NCI-H1436 (cell line): ENCODE results near the gene LOXL3.

ENCODE experiments used
- DNase-seq: peaks from one replicate; lab custom pipeline; 2025; lab: John Stamatoyannopoulos, UW

LOXL3 gene

DNA sequence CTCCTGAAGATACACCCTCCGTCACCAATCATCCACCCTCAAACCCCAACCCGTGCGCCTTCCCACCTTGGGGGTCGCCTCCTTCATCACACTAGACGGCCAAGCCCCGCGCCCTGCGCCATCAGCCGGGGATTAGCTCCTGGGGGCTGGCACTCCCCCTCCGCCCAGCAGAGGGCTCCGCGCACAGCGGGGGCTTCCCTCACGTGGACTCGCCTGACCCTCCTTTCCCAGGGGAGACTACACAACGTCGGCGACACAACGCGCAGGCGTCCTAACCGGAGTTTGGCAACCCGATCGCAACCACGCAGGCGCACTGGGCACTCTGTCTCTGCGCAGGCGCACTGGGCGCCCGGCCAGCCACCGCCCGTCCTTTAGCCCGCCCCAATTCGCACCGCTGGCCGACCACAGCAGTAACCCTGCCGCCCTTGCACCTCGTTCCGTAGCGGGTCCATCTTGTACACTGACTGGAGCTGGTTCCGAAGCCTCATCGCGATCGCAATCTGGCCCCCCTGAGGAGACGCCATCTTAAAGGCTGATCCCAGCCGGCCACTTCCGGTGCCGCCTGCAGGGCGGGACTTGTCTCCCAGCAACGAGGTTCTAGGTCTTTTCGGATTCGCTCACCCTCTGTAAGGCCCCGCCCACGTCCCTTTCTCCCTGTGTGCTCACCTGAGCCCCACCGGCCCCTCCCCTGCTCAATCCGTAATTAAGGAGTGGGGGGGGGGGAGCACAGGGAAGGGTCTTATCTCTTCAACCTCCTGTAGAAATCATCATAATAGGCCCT is 46.4 kb downstream of the LOXL3 start, which contains the start of gene PCGF1:
PCGF1 (minus strand) TSS at position 551 of the 781 bp plus-strand sequence; CDS start at position 524, 27 bp downstream.
- peak; percentile 99 for DNase-seq

DNA sequence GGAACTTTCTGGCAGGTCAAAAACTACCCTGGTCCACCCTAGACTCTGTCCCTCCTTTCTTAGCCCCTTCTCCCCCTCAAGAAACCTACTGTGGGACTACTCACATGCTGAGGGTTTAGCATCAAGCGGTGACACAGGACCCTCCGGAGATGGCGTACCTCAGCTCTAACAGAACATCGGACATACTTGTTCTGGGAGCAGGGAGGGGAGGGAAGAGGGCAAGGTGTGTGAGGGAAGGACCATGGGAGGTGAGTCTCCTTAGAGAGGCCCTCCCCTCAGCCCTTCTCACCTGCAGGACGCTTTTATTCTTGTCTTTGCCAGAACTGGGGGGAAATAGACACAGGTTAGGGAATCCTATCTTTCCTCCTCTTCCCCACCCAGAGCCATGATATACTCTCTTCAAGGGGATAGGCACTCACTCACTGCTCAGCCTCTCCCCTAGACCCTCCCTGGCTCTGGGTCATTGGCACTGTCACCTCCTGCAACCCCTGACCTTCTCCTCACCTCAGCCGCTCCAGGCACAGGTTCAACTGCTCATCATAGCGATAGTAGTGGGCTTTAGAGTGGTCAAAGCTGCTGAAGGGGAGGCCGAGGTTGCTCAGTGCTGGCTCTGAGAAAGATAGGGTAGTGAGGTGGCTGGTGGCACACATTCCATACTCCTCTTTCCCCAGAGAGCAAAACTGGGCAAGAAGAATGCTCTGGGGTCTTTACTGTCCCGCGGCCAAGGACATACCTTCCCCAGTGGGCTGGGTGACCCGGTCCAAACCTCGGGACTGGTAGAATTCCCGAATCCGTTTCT is 48.1 kb downstream of the LOXL3 start:
- no peak for DNase-seq

DNA sequence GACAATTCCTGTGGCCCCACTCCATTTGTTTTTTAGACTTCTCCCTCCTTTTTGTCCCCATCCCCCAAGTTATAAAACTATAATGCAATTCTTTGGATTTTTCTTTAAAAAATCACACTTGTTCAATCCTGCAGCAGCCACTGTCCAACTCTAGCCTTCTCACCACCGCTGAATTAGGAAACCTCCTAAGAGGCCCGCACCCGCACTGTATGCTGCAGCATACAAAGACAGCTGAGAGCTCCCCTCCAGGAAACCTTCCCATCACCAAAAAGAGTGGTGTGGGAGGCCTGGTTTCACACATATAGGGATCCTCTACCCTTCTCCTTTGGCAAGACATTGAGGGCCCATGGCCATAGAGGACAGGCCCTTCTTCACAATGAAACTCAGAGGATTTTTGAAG is 49.2 kb downstream of the LOXL3 start:
- no peak for DNase-seq

DNA sequence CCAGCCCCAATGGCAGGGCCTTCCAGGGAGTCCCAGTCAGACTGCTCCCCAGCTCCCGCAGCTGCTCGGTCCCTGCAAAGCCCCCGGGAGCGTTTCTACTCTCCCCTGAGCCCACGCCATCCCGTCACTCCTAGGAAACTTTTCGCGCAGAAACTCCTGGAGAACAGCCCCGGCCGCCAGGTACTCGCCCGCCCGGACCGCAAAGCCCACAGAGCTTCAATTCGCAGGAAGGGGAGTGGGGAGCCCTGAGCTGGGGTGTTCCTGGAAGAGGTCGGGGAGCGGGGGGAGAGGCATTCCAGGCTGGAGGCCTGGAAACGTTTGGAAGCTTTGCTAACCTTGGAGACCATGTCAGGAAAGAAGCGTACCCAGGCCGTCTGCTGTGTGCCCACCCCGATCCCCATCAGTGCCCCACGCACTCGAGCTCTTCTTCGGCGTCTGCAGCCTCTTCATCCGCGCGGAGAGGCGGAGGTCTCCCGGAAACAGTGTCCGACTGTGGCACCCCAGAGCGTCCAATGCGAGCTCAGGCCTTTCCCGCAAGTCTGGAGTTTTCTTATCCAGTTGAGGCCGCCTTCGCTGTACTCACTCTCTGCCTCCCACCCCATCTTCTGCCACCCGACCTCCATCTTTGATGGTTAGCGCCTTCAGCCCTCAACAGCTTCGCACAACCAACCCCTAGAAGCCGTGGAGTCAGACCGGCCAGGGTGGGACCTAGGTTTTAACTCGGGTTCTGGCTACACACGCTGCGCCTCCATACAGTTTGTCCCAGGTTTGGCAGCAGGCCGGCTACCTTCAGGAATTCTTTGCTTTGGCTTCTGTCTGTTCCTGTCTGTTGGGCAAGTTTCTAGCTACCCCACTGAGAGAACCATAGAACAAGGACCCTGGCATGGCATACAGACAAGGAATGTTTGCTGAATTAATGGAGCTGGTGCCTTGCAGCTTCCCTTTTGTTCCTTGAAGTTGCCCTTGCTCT is 50.0 kb downstream of the LOXL3 start:
- no peak for DNase-seq

DNA sequence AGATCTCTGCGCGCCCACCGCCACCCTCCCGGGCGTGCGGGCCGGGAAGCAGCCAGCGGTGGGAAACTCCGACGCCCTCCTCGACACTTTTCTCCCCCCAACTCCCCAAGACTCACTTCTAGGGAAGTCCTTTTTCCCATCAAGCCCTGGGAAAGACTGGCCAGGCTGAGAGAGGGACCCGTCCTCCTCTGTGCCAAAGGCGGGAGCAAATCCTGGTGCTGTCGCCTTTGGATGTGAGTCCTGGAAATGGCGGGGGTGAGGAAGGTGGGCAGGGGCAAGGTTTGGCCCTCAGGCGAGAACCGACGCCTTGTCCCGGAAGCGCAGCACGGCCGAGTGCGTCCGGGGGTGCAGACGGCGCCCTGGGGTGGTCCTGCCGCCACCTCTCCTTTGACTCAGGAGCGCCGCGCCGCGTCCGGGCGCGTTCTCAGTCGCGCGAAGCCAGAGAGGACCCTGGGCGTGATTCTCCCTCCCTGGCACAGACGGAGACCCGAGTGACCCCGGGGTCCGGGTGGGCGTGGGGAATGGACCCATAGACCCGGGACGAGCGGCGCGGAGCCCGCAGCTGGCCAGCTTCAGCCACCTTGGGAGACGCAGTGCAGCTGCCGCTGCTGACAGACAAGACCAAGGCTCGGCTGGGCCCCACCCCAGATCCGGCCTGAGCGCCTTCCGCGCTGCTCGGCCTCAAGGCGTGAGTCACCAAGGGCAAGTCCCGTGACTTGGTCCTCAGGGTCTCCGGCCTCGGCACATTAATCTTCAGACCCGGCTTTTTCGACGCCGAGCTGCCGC is 50.8 kb downstream of the LOXL3 start:
- no peak for DNase-seq

DNA sequence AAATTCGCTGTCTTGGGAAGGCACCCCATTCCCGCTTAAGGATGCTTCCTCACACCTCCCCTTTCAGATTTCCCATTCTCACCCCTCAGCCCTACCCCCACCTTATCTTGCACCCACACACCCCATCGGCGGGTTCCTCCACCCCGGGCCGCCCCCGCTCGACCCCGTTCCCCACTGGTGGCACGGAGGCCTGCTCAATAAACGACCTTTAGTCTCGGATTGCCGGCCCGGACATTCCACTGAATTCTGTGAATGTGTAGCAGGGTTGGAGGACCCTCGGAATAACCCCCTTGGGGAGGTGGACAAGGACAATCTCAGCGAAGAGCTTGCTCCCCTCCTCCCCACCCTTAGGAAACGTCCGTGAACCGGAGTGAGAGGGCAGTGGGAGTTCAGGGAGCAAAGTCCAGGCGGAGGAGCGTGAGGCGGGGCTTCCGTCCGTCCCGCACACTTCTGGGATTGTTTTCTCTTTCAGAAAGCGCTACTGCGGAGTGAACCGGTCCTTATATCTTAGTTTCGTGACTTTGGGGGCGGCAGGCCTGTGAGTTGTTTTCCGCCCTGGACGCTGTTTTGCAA is 51.5 kb downstream of the LOXL3 start:
- DNase-seq = no peak

DNA sequence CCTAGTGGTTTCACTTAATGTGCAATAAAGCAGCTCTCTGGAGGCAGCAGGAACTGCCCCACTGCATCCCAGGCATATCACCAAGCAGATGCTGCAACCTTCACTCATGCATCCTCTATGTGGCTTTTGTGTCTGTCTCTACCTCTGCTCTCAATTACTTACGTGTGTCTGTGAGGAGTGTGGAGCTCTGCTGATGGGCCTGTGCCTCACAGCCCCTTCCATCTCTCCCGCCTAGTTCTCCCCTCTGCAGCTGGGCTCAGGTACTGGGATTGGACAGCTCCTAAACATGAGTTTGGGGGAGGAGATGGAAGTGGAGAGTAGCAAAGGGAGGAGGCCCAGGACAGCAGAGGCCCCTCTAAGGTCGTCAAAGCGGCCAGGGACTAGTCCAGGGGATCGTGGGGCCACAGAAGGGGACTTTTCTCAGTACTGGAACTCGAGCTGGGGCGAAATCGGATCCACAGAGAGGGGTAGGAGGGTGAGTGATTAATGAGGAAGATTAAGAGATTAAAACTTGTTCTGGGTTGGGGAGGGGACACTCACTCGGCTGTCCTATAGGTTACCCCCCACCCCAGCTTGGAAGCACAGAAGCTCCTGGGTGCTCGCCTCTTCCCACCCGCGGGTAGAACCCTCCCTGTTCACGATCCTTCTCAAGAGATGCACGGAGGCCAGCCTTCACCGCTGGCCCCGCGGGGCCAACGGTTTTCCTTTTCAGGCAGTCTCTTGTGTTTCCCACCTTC is 52.2 kb downstream of the LOXL3 start:
- no peak for DNase-seq

DNA sequence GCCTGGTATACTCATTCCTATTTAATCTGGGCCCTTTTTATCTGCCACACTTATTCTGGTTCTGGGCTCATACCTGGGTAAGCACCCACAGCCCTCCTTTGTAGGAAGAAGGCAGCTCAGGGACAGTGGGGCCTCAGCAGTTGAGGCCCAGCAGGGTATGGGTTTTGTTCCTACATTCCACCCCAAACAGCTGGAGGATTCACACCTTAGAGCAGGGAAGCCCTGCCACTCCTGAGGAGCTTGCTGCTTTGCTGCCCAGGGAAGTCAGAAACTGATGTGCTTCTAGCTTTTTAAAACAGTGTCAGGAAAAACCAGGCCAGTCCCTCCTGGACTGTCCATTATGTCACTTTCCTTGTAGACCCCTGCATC is 53.2 kb downstream of the LOXL3 start:
- DNase-seq = no peak

DNA sequence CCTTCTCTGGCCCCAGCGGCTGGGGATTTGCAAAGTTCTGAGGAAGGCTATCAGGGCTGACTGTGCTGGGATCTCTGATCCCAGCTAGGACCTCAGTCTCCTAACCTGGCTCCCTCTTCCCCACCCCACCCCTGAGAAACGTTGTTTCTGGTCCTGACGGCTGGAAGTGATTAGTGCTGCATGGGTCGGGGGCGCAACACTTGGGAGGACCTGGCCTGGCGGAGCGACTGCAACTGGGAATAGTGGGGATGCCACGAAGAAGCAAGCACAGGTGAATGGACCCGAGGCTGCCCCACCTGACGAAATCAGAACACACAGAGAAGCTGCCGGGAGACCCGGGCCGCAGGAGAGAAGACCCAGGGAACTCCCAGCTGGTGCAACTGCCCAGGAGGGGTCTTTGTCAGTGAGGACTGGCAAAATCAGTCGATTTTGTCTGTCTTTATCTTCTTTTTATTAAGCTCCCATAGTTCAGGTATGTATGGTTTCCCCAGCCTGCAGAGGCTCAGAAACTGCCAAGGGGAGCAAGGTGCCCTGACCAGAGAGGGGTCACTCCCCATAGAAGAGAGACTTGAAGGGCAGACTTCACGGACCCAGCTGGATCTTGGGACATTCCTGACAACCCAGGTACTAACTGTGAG is 53.7 kb downstream of the LOXL3 start:
- no peak for DNase-seq

DNA sequence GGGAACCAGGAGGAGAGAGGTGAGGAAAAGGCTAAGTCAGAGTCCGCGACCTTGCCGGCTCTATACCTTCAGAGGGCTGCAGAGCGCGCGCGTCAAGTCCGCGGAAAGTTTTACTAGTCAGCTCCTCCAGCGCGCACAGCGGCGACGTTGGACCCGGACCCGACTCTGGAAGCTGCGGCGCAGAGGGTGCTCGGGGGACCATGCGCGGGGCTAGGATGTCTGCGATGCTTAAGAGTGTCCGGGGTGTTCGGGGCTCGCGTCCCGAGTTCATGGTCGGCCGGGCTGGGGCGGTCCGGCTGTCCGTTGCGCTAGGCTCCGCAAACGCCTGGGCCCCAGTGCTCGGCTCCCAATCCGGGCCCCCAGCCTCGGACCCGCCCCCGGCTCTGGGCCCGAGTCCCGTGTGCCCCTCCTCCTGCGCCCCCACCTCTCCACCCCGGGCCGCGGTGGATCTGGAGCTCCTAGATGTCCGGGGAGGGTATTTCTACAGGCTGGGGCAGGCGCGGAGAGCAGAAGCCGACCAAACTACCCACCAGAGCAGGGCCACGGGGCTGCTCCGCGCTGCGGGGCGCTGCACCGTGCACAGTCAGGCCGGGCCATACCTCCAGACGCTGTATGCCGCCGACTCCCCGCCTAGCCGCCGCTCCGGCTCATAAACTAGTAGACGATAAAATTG is 54.3 kb downstream of the LOXL3 start, which contains the start of gene LBX2:
LBX2 (minus strand) TSS at position 337 of the 673 bp plus-strand sequence; CDS start at position 271, 66 bp downstream.
- DNase-seq = no peak

DNA sequence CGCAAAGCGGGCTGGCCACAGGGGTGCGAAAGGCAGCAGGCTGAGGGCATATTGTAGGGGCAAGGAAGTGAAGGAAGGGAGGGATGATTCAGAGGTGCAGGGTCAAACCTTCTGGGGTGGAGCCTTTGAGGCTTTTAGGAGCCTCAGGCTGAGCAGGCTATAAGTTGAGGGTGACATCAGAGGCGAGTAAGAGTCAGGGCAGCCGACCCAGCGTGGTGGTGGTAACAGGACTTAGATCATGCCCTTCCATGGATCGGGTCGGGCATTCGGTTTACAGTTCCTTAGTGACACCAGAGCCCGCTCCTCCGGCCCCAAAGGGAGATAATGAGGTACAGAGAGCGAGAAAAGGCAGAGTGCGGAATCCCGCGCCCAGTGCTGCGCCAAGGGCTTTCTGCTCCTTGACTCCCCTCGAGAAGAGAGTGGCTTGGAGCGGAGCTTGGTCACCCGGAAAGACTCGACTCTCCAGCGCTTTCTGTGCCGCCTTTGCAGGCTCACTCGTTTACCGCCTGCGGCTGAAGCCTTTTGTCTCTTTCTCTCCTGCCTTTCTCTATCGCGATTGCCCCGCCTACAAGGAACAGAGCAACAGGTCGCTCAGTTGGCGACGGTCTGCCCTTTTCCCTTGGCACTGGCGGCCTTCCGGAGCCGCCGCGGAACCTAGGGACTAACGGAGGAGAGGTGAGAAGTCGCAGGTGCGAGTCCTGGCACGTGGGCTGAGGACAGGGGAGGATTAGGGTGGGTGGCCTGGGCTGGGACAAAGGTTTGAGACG is 55.1 kb downstream of the LOXL3 start:
- no peak for DNase-seq

DNA sequence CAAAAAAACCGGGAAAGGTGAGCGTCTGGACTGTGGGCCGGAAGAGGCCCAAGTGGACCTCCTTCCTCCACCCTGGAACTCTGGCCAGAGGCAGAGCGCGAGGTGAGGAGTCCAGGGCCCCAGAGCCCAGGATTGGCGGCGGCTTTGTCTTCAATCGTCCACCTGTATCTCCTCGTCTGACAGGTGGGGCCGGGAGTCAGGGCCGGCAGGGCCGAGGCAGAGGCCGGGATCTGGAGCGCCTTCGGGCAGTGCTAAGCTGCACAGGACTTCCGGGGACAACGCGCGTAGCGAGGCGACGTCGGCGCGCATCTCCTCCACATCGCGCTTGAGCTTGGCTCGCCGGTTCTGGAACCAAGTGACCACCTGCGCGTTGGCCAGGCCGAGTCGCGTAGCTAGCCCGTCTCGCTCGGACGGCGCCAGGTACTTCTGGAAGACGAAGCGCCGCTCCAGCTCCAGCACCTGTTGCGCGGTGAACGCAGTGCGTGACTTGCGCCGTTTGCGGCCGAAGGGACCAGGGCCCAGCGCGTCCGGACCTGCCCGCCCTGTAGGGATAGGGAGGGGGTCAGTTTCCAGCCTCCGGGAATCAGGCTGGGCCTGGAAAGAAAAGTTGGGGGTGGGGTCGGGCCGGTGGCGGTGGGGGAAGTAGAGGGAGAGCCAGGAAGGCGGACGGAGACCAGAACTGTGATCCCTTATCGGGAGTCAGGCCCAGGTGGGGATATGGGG is 55.8 kb downstream of the LOXL3 start:
- no peak for DNase-seq

DNA sequence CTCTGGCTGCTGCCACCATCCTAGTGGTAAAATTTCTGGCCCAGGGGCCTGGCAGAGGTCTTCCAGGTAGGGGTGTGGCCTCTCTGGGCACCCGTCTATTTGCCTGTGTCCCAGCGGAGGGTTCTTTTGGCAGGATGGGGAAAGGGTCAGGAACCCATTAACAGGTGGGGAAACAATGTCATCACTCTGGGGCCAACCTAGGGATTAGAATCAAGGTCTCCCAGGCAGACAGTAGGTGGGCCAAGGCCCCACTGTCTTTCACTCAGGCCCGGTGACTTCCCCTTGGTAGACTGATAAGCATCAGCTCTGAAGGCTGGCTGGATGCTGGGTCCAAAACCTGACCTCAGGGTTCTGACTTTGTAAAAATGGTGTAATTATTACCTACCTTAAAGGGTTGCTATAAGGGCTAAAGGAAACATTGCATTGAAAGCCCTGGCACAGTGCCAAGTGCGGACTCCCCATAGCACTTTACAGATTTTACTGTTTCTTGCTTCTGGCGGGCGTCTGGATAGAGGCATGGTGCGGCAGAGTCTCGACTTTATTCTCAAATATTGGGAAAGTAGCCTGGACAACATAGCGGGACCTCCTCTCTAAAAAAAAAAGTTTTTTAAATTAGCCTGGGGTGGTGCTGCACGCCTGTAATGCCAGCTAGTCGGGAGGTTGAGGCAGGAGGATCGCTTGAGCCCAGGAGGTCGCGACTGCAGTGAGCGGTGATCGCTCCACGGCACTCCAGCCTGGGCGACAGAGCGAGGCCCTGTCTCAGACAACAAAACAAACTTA is 56.6 kb downstream of the LOXL3 start:
- DNase-seq = no peak

DNA sequence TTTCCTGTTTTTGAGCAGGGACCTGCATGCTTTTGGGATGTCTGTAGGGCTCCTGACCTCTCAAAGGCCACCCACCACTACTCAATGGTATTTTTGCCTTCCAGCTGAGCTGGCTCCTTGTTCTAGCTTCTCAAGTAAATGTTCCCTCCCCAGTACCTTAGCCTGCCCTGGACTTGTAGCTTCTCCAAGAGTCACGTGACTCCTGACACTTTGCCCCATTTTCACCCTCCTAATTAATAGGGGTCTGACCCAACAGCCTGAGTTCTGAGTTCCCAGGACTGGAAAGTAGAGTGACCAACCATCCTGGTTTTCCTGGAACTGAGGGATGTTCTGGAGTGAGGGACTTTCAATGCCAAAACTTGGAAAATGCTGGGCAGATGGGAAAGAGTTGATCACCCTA is 58.3 kb downstream of the LOXL3 start:
- DNase-seq = no peak

DNA sequence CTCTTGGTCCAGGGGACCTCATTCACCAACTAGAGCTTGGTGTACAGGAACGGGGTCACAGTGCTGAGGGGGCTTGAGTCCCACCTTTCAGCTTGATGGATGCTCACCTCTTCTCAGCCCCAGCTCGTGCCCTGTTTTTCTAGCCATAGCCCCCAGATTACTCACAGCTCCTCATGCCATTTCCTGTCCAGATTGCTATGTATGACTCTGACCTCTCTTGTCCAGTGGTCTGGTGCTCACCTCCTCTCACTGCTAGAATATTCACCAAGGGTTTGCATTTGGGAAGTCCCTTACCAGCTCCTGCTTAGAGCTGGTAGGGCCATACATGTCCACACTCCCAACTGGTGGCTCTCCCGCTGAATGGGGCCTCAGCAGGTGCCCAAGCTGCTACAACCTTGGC is 60.2 kb downstream of the LOXL3 start:
- no peak for DNase-seq

DNA sequence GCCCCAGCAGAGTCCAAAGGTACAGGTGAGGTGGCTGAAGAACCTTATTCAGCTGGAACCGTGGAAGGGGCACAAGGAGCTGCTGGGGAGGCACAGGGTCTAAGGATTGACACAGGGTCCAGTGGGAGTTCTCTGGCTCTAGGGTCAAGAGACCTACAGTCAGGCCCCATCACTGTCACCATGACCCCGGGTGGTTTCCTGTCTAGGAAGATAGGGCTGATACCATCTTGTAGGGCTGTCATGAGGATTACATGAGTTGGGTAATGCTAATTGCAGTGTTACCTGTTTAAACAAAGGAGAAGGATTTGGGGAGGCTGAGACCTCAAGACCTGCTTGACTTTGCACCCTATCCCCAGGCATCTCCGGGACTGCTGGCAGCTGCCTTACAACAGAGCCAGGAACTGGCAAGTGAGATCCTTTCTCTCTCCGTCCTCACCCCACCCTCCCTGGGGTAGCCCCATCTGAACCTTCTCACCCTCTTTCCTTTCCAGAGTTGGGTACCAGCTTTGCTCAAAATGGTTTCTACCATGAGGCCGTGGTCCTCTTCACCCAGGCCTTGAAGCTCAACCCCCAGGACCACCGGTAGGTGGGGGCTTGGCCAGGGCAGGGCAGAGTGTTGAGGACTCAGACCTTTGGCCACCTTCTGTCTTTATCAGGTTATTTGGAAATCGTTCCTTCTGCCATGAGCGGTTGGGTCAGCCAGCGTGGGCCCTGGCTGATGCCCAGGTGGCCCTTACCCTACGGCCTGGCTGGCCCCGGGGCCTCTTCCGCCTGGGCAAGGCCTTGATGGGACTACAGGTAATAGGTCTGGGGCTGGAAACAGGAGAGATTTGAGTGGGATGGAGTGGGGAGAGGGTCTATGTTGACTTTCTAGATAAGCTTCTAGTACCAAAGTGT is 61.8 kb downstream of the LOXL3 start:
- no peak for DNase-seq
